NCI-H128 (cell line): ENCODE results near the gene SALL1.

Source experiments
- DNase-seq: peaks from one replicate; lab custom pipeline; 2025; ENCODE audit not compliant: unreplicated experiment; lab: John Stamatoyannopoulos, UW

SALL1 gene

GRCh38 chr16:51113236-51114125, 37.6 kb downstream of the SALL1 start:
- no peak for DNase-seq

GRCh38 chr16:51112323-51112722, 38.7 kb downstream of the SALL1 start:
- DNase-seq, result no peak

- DNase-seq, result no peak
These were observed 39.3 kb downstream of the SALL1 start for GRCh38 chr16:51111759-51112158.

GRCh38 chr16:51110700-51111157, 40.3 kb downstream of the SALL1 start:
- DNase-seq, result no peak

- no peak for DNase-seq
These were observed 41.9 kb downstream of the SALL1 start for GRCh38 chr16:51109173-51109572.

- DNase-seq, result no peak
These were observed 43.3 kb downstream of the SALL1 start for GRCh38 chr16:51107742-51108141.

GRCh38 chr16:51106535-51106934, 44.5 kb downstream of the SALL1 start:
- no peak for DNase-seq

GRCh38 chr16:51103590-51103989, 47.5 kb downstream of the SALL1 start:
- DNase-seq, result no peak

GRCh38 chr16:51097729-51098128, 53.3 kb downstream of the SALL1 start:
- no peak for DNase-seq

GRCh38 chr16:51095890-51096626, 55.0 kb downstream of the SALL1 start:
- DNase-seq, result no peak

- no peak for DNase-seq
These were observed 55.8 kb downstream of the SALL1 start for GRCh38 chr16:51095084-51095881.

GRCh38 chr16:51093726-51094280, 57.3 kb downstream of the SALL1 start:
- no peak for DNase-seq
